ENCODE measurements around the gene ATG4B.
A peak's percentile ranks its signal among the peaks of the same experiment; 100 is the strongest.

Gene ATG4B

GRCh38 chr2:241618296-241618805 is 19.1 kb upstream of the ATG4B start:
- Histone ChIP-seq H3K36me3 (ENCODE audit: insufficient read depth, low read length) (peaks cover 26% of the 10 kb centered on the region), H3K27ac (ENCODE audit: low read depth, low read length, poor library complexity, severe bottlenecking) (peak overlapping the region; percentile 66), H3K79me2 (ENCODE audit: insufficient read depth, low read length) (no peaks in the 10 kb centered on the region), H2AFZ (ENCODE audit: low read length) (no peak overlapping the region), H3F3A (ENCODE audit: insufficient read depth, low read length) (no peaks in the 10 kb centered on the region; the same call in 1 of the 2 replicates), H3K4me3 (ENCODE audit: low read depth, low read length, poor library complexity, severe bottlenecking) (peak overlapping the region; percentile 49), H3K9me3 (ENCODE audit: low read length) (no peaks in the 10 kb centered on the region), H3K9ac (ENCODE audit: low read length) (peak overlapping the region; percentile 44; the same call in 1 of the 2 replicates), H3K4me1 (ENCODE audit: insufficient read depth, low read length, severe bottlenecking) (peaks cover 26% of the 10 kb centered on the region), H3K27me3 (ENCODE audit: insufficient read depth, low read length) (no peaks in the 10 kb centered on the region), H4K20me1 (ENCODE audit: insufficient read depth, low read length) (no peaks in the 10 kb centered on the region), H3K4me2 (ENCODE audit: low read length) (peak overlapping the region; percentile 74), H3K9me2 (ENCODE audit: low read depth, low read length) (no peaks in the 10 kb centered on the region)
- TF ChIP-seq CTCF (IDR thresholded peaks at IDR 0.05; ENCODE audit: low read length) (no peak), EZH2 (IDR thresholded peaks at IDR 0.05; ENCODE audit: borderline replicate concordance, low read length) (no peak)

- H3K4me3 ChIP-seq (ENCODE audit: low read depth, low read length, poor library complexity, severe bottlenecking) = no peak overlapping the region
- TF ChIP-seq CTCF (IDR thresholded peaks at IDR 0.05; ENCODE audit: low read length) (no peak), EZH2 (IDR thresholded peaks at IDR 0.05; ENCODE audit: borderline replicate concordance, low read length) (no peak)
- peaks cover 26% of the 10 kb centered on the region for H3K4me1 ChIP-seq (ENCODE audit: insufficient read depth, low read length, severe bottlenecking)
- no peaks in the 10 kb centered on the region for H3K27me3 ChIP-seq (ENCODE audit: insufficient read depth, low read length)
- no peaks in the 10 kb centered on the region; the same call in 1 of the 2 replicates for H3F3A ChIP-seq (ENCODE audit: insufficient read depth, low read length)
- H3K9me3 ChIP-seq (ENCODE audit: low read length) = no peaks in the 10 kb centered on the region
- no peak overlapping the region for H2AFZ ChIP-seq (ENCODE audit: low read length)
- no peaks in the 10 kb centered on the region for H3K79me2 ChIP-seq (ENCODE audit: insufficient read depth, low read length)
- peak overlapping the region; percentile 74; the same call in 1 of the 2 replicates for H3K4me2 ChIP-seq (ENCODE audit: low read length)
- no peaks in the 10 kb centered on the region for H3K9me2 ChIP-seq (ENCODE audit: low read depth, low read length)
- H3K36me3 ChIP-seq (ENCODE audit: insufficient read depth, low read length) = peaks cover 26% of the 10 kb centered on the region
- no peaks in the 10 kb centered on the region for H4K20me1 ChIP-seq (ENCODE audit: insufficient read depth, low read length)
- peak overlapping the region; percentile 44; the same call in 1 of the 2 replicates for H3K9ac ChIP-seq (ENCODE audit: low read length)
- H3K27ac ChIP-seq (ENCODE audit: low read depth, low read length, poor library complexity, severe bottlenecking) = peak overlapping the region; percentile 66
These were observed 18.7 kb upstream of the ATG4B start for GRCh38 chr2:241618829-241619228.

GRCh38 chr2:241619597-241620418 is 17.7 kb upstream of the ATG4B start:
- Histone ChIP-seq H3K9ac (ENCODE audit: low read length) (no peak overlapping the region), H3K79me2 (ENCODE audit: insufficient read depth, low read length) (no peaks in the 10 kb centered on the region), H3F3A (ENCODE audit: insufficient read depth, low read length) (no peaks in the 10 kb centered on the region; the same call in 1 of the 2 replicates), H3K9me2 (ENCODE audit: low read depth, low read length) (no peaks in the 10 kb centered on the region), H3K27ac (ENCODE audit: low read depth, low read length, poor library complexity, severe bottlenecking) (no peak overlapping the region), H4K20me1 (ENCODE audit: insufficient read depth, low read length) (no peaks in the 10 kb centered on the region), H3K36me3 (ENCODE audit: insufficient read depth, low read length) (peaks cover 26% of the 10 kb centered on the region), H2AFZ (ENCODE audit: low read length) (no peak overlapping the region), H3K27me3 (ENCODE audit: insufficient read depth, low read length) (no peaks in the 10 kb centered on the region), H3K4me1 (ENCODE audit: insufficient read depth, low read length, severe bottlenecking) (peaks cover 26% of the 10 kb centered on the region), H3K4me2 (ENCODE audit: low read length) (no peak overlapping the region), H3K4me3 (ENCODE audit: low read depth, low read length, poor library complexity, severe bottlenecking) (no peak overlapping the region), H3K9me3 (ENCODE audit: low read length) (no peaks in the 10 kb centered on the region)
- no peak for TF ChIP-seq CTCF (IDR thresholded peaks at IDR 0.05; ENCODE audit: low read length)
- TF ChIP-seq EZH2 (IDR thresholded peaks at IDR 0.05; ENCODE audit: borderline replicate concordance, low read length) = no peak
